ENCODE data around the gene TMED4.

DNA sequence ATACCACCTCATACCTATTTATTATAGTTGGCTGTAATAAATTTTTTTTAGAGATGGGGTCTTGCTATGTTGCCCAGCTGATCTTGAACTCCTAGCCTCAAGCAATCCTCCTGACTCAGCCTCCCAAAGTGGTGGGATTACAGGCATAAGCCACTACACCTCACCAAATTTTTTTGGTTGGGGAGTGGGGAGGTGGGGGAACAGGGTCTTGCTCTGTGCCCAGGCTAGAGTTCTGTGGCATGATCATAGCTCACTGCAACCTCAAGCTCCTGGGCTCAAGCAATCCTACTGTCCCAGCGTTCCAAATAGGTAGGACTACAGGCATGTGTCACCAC, 20.5 kb upstream of the TMED4 start:
- TF ChIP-seq POLR2A (IDR thresholded peaks at IDR 0.05; ENCODE audit: low read length) (no peak), GATA1 (IDR thresholded peaks at IDR 0.05; ENCODE audit: low read depth, low read length) (no peak)

Data from erythroblast (primary cell).